ENCODE measurements around the gene MGAM2.
"Not testable (repeated sequence)": the region's sequence is repeated elsewhere in the genome, so short reads cannot be mapped to it uniquely, and the experiment has no call there.

MGAM2 gene

DNA sequence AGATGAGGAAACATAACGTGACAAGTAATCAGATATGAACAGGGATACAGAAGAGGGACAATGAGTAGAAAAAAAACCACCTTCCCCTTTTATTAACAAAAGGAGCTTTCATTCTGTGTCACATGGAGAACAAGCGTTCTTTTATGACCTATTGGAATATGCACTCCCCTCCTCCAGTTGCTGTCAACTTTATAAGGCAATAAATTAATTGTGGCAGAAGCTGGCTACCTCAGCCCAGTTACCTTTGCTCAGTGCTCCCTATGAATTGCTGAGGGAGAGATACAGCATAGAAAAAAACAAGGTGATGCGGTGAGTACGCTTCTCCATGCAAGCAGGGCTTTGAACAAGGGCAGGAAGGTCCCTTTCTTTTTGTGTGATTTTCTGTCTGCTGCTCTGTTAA lies at the start of gene MGAM2:
Gene MGAM2, plus strand, starts transcription at position 220 of the 400 bp plus-strand sequence. CDS start 5,156 bp downstream, outside the sequence.
- no peak for DNase-seq (ENCODE audit: low spot score)

GRCh38 chr7:142063551-142064442 lies 47.7 kb upstream of the MGAM2 start:
- no peak for DNase-seq (ENCODE audit: low spot score)

DNA sequence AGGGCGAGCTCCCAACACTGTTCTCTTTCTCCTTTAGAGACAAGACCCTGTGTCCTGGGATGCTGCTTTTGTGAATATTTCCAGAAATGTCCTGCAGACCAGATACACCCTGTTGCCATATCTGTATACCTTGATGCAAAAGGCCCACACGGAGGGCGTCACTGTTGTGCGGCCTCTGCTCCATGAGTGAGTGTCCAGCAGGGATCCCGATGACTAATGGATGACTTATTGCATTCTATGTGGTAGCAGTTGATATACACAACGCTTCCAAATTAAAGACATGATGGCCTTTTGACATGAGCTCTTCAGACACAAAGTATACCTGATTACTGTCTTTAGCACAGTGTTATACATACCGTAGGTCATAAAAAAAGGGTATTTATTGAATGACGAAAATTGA lies 45.0 kb upstream of the MGAM2 start:
- no peak for DNase-seq (ENCODE audit: low spot score)

DNA sequence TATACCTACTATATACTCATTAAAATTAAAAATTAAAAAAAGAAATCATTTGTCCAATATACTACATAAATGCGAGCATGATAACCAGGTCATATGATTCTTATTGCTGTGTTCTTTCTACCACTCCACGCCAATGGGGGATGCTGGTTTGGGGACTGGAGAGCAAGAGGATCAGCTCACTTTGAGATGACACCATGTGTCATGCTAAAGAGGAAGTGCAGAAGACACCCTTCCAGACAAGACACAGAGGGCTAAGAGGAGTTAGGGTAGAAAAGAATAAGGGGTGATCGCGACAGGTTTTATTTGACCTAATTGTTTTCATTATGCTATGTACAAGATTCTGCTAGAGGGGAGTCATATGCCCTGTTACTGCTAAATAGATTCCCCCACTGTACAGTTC lies 33.8 kb upstream of the MGAM2 start:
- DNase-seq (ENCODE audit: low spot score), result no peak

DNA sequence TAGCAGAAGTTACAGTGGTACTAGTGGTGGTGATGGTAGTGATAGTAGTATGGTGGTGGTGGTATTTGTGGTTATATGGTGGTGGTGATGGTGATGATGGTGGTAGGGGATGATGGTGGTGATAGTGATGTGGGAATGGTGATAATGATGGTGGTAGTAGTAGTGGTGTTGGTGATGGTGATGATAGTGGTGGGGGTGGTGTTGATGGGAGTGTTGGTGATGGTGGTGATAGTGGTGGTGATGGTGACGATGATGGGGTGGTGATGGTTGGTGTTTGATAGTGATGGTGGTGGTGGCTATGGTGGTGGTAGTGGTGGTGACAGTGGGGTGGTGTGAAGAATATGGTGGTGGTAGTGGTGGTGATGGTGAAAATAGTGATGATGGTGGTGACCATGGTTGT lies 27.9 kb upstream of the MGAM2 start:
- DNase-seq (ENCODE audit: low spot score), result no peak

- DNase-seq (ENCODE audit: low spot score), result no peak
Observed at GRCh38 chr7:142085428-142085827, 26.1 kb upstream of the MGAM2 start.

GRCh38 chr7:142088022-142088714 lies 23.4 kb upstream of the MGAM2 start:
- no peak for DNase-seq (ENCODE audit: low spot score)

DNA sequence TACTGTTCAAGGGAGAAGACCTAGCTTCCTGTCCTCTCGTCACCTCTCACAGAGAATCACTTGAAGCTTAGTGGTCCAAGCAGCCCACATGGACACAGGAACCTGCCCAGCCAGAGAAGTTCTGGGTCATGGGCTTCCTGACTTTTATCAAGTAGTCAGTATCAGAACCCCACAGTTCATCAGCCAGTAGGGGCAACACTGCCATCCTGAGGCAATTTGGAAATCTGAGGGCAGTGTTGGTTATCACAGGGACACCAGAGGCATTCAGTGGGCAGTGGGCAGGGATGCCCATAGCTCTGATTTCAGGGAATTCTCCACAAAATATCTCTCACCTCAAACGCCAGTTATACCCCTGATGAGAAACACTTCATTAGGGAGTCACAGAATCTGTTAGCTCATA lies 22.5 kb upstream of the MGAM2 start:
- DNase-seq (ENCODE audit: low spot score), result no peak

DNA sequence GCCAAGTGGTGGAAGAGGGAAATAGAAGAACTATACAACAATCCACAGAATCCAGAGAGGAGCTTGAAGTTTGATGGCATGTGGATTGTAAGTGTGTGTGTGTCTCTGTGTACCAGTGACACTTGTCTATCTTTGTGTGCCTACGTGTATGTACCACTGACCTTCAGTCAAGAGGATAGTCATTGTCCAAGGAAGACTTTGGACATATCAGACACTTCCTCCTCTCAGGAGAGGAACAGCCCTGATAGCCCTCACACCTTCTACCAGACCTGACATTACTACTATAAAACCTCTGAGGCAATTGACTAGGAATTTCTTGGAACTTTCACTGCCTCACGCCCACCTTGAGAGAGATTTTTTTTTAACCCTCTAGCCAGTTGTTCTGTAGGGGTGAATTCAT lies 19.6 kb upstream of the MGAM2 start:
- DNase-seq (ENCODE audit: low spot score), result no peak

GRCh38 chr7:142094861-142095260 lies 16.7 kb upstream of the MGAM2 start:
- no peak for DNase-seq (ENCODE audit: low spot score)

DNA sequence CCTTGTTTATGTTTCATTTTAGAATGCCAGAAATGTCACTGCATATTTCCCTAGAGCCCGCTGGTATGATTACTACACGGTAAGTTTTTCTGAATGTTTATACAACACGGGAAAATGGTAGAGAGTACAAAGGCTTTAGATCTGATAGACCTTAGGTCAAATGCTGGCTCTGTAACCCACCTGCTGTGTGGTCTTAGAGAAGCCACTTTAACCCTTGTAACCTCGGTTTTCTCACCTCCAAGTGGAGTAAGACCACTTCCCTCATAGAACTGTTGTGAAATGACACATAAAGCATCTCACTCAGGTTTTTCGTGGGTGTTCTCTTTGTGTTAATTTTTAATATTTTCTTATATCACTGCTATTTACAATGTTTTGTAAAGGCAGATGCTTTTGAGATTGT lies 13.9 kb upstream of the MGAM2 start:
- no peak for DNase-seq (ENCODE audit: low spot score)

DNA sequence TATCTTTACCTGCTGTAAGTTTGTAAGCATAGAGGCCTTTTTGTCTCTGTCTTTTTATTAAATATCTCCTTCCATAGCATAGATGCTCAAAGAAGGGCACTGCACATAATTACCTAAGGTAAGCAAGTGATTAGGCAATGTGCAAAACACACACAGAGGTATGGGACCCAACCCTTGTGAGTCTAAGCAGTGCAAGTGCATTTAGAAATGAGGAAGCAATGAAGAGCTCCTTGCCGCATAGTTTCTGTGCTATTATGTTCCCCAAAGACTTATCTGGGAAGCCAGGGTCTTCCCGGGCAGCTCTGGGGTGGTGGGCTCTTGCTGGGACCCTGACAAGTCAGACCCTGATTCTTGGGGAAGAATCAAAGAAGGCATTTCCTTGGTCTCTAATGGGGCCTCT lies 13.5 kb upstream of the MGAM2 start:
- DNase-seq (ENCODE audit: low spot score), result no peak

- not testable (repeated sequence) for DNase-seq (ENCODE audit: low spot score)
Observed at GRCh38 chr7:142099347-142099746, 12.2 kb upstream of the MGAM2 start.

GRCh38 chr7:142100634-142101033 lies 10.9 kb upstream of the MGAM2 start:
- no peak for DNase-seq (ENCODE audit: low spot score)

- DNase-seq (ENCODE audit: low spot score), result not testable (repeated sequence)
Observed at GRCh38 chr7:142101794-142102193, 9.7 kb upstream of the MGAM2 start.

- no peak for DNase-seq (ENCODE audit: low spot score)
Observed at GRCh38 chr7:142104550-142105527, 6.7 kb upstream of the MGAM2 start.

GRCh38 chr7:142108728-142109505 lies 2.6 kb upstream of the MGAM2 start:
- no peak for DNase-seq (ENCODE audit: low spot score)

DNA sequence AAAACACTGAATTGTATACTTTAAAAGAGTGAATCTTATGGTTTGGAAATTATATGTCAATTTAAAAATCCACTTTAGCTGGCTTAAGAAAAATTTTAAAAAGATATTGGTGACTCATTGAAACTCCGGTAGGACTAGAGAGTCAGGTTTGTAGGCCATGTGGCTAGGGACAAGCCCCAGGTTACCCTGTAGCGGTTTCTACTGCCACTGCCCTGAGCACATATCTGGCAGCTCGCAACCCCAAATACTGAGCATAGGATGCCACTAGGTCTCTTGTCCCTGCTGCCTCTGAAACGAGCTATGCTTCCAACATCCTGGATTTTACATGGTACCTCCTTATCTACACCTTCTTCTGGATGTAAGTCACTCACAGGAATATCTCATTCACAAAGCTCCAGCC lies 1.4 kb upstream of the MGAM2 start:
- no peak for DNase-seq (ENCODE audit: low spot score)

DNA sequence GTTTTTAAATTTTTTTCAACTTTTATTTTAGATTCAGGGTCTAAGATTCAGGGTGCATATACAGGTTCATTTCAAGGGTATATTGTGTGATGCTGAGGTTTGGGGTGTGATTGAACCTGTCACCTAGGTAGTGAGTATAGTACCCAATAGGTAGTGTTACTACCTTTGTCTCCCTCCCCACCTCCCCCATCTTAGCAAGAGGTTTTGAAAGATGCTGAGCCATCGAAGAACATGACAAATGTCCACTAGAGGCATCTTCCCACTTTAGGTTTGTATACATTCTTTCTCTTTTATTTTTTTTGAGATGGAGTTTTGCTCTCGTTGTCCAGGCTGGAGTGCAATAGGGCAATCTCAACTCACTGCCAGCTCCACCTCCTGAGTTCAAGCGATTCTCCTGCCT lies 880 bp upstream of the MGAM2 start:
- no peak for DNase-seq (ENCODE audit: low spot score)

DNA sequence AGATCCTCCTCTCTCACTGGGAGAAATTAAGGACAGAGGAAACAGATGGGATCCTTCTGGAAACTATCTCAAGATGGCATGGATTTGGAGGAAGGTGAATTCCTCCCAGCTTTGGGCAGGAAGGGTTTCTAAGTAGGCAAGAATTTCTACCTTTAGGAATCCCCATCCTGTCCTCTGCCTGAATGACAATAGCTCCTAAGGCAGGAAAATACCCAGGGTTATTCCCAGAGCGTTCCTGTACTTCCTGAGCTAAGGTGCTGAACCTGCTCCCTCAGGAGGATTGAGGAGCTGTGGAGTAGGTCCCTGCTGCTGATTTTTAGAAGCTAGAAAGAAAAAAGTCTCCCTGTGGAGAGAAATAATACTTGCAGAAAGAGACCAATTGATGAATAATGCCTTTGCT lies 568 bp downstream of the MGAM2 start:
- DNase-seq (ENCODE audit: low spot score), result no peak

DNA sequence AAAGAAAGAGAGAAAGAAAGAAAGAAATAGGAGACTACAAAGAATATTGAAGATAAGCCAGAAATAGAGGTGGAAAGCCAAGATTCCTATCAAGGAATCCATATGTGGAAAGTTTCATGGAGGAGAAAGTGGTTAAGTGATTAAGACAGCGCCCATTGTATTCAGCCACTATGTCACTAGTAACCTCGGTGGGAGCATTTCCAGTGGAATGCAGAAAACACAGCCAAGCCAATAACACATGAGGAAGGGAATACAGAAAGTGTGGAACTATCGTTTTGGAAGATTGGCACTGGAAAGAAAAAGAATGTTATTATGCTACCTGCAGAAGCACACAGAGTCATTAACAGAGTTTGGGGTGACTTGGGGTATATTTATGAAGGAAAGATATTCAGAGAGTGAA lies 2.7 kb downstream of the MGAM2 start:
- DNase-seq (ENCODE audit: low spot score), result no peak
